H9 (cell line): Measurements from ENCODE around the gene NT5C1B. TPM values are rescaled to one million over a fixed set of nuclear protein-coding genes. Genes with fewer than 3 reads are reported as not detected.

ENCODE experiments used
- DNase-seq: peaks from one replicate; pipeline ENCODE4 v3.0.0-alpha.2; 2017
- H2AFZ ChIP-seq: one replicate; pipeline ENCODE4 v1.6.1; 2013; ENCODE audit warnings: mild to moderate bottlenecking, low read length, control low read depth, moderate library complexity
- H2AK5ac ChIP-seq: 2 replicates; pipeline ENCODE4 v1.6.1; 2013; ENCODE audit warnings: low read length, control low read depth, mixed read lengths; ENCODE audit not compliant: insufficient read length
- H2BK120ac ChIP-seq: one replicate; pipeline ENCODE4 v1.6.1; 2013; ENCODE audit warnings: low read depth, mild to moderate bottlenecking, low read length, control low read depth, inconsistent platforms; ENCODE audit not compliant: poor library complexity, severe bottlenecking
- H2BK12ac ChIP-seq: 2 replicates; pipeline ENCODE4 v1.6.1; 2013; ENCODE audit warnings: low read length, control low read depth, mixed read lengths, low read depth; ENCODE audit not compliant: insufficient read length
- H2BK15ac ChIP-seq: 2 replicates; pipeline ENCODE4 v1.6.1; 2013; ENCODE audit warnings: low read depth, low read length, control low read depth
- H2BK20ac ChIP-seq: one replicate; pipeline ENCODE4 v1.6.1; 2013; ENCODE audit warnings: low read depth, mild to moderate bottlenecking, low read length, control low read depth, inconsistent platforms; ENCODE audit not compliant: poor library complexity, severe bottlenecking
- H2BK5ac ChIP-seq: 2 replicates; pipeline ENCODE4 v1.6.1; 2013; ENCODE audit warnings: low read length, control low read depth, mixed read lengths; ENCODE audit not compliant: insufficient read length
- H3K14ac ChIP-seq: 2 replicates; pipeline ENCODE4 v1.6.1; 2013; ENCODE audit warnings: low read length, control low read depth; ENCODE audit not compliant: insufficient read depth
- H3K18ac ChIP-seq: 2 replicates; pipeline ENCODE4 v1.6.1; 2013; ENCODE audit warnings: low read depth, mild to moderate bottlenecking, mixed read lengths, low read length, control low read depth; ENCODE audit not compliant: insufficient read length
- H3K23ac ChIP-seq: 2 replicates; pipeline ENCODE4 v1.6.1; 2013; ENCODE audit warnings: low read length, control low read depth, mixed read lengths, low read depth; ENCODE audit not compliant: insufficient read length
- H3K23me2 ChIP-seq: 2 replicates; pipeline ENCODE4 v1.6.1; 2013; ENCODE audit warnings: low read depth, mild to moderate bottlenecking, mixed read lengths, low read length, control low read depth; ENCODE audit not compliant: insufficient read length, poor library complexity, severe bottlenecking
- H3K27ac ChIP-seq: 2 replicates; pipeline ENCODE4 v1.5.1; 2013; ENCODE audit warnings: low read length, control low read depth, mixed read lengths, low read depth; ENCODE audit not compliant: insufficient read length
- H3K27me3 ChIP-seq: 2 replicates; pipeline ENCODE4 v1.6.1; 2013; ENCODE audit warnings: low read length, control low read depth, inconsistent platforms; ENCODE audit not compliant: insufficient read depth
- H3K4ac ChIP-seq: 2 replicates; pipeline ENCODE4 v1.6.1; 2013; ENCODE audit warnings: low read depth, mild to moderate bottlenecking, control low read depth, inconsistent platforms, low read length, moderate library complexity
- H3K4me1 ChIP-seq: 2 replicates; pipeline ENCODE4 v1.6.1; 2013; ENCODE audit warnings: low read length, control low read depth, inconsistent platforms; ENCODE audit not compliant: insufficient read depth
- H3K4me2 ChIP-seq: 2 replicates; pipeline ENCODE4 v1.6.1; 2013; ENCODE audit warnings: low read length, control low read depth, mixed read lengths; ENCODE audit not compliant: insufficient read length, insufficient read depth
- H3K56ac ChIP-seq: 2 replicates; pipeline ENCODE4 v1.6.1; 2013; ENCODE audit warnings: low read depth, mild to moderate bottlenecking, mixed read lengths, low read length, control low read depth; ENCODE audit not compliant: insufficient read length
- H3K79me1 ChIP-seq: 2 replicates; pipeline ENCODE4 v1.6.1; 2013; ENCODE audit warnings: low read depth, mild to moderate bottlenecking, moderate library complexity, low read length, control low read depth, inconsistent platforms; ENCODE audit not compliant: insufficient read depth, poor library complexity, severe bottlenecking
- H3K79me2 ChIP-seq: 2 replicates; pipeline ENCODE4 v1.6.1; 2013; ENCODE audit warnings: low read length, control low read depth, inconsistent platforms; ENCODE audit not compliant: insufficient read depth
- H3K9ac ChIP-seq: 2 replicates; pipeline ENCODE4 v1.6.1; 2013; ENCODE audit warnings: low read length, control low read depth, mixed read lengths; ENCODE audit not compliant: insufficient read length; ENCODE audit errors: extremely low read depth
- H3K9me3 ChIP-seq: one replicate; pipeline ENCODE4 v1.6.1; 2013; ENCODE audit warnings: low read depth, low read length, inconsistent platforms; ENCODE audit not compliant: control insufficient read depth
- H3T11ph ChIP-seq: one replicate; pipeline ENCODE4 v1.6.1; 2013; ENCODE audit warnings: mild to moderate bottlenecking, low read length, control low read depth, inconsistent platforms
- H4K20me1 ChIP-seq: one replicate; pipeline ENCODE4 v1.6.1; 2013; ENCODE audit not compliant: control insufficient read depth, insufficient read length, insufficient read depth
- H4K5ac ChIP-seq: 2 replicates; pipeline ENCODE4 v1.6.1; 2013; ENCODE audit warnings: low read depth, mild to moderate bottlenecking, mixed read lengths, low read length, control low read depth; ENCODE audit not compliant: insufficient read length
- H4K8ac ChIP-seq: replicated peaks from 2 replicates; pipeline ENCODE4 v1.6.1; 2013; ENCODE audit warnings: low read length, control low read depth, mixed read lengths, low read depth; ENCODE audit not compliant: insufficient read length
- H4K91ac ChIP-seq: 2 replicates; pipeline ENCODE4 v1.6.1; 2013; ENCODE audit warnings: low read depth, mild to moderate bottlenecking, moderate library complexity, mixed read lengths, low read length, control low read depth; ENCODE audit not compliant: insufficient read length
- H3K27ac Mint-ChIP-seq, 3 experiments: 2 replicates in 2 of 3; 3 replicates in 1 of 3; pipeline ENCODE4 v1.8.0; 2020 to 2021; ENCODE audit warnings: mixed read lengths in 3 of 3, mild to moderate bottlenecking in 1 of 3, moderate library complexity in 1 of 3
- H3K27me3 Mint-ChIP-seq: 2 replicates; pipeline ENCODE4 v1.8.0; 2021; ENCODE audit warnings: low read depth, mild to moderate bottlenecking, moderate library complexity, mixed read lengths
- H3K36me3 Mint-ChIP-seq, 3 experiments: 2 replicates in 2 of 3; 3 replicates in 1 of 3; pipeline ENCODE4 v1.8.0; 2020 to 2021; ENCODE audit warnings: low read depth in 3 of 3, mixed read lengths in 3 of 3; ENCODE audit not compliant: insufficient read depth in 1 of 3
- H3K4me1 Mint-ChIP-seq, 2 experiments: 2 replicates each; pipeline ENCODE4 v1.8.0; 2020; ENCODE audit warnings: mixed read lengths in 2 of 2
- H3K4me3 Mint-ChIP-seq, 2 experiments: 2 replicates in 1 of 2; 3 replicates in 1 of 2; pipeline ENCODE4 v1.8.0; 2020 to 2021; ENCODE audit warnings: mild to moderate bottlenecking in 2 of 2, mixed read lengths in 2 of 2, moderate library complexity in 1 of 2
- H3K9me3 Mint-ChIP-seq, 2 experiments: 2 replicates in 1 of 2; 3 replicates in 1 of 2; pipeline ENCODE4 v1.8.0; 2020; ENCODE audit warnings: mild to moderate bottlenecking in 2 of 2, mixed read lengths in 2 of 2, moderate library complexity in 1 of 2
- CTCF ChIP-seq: fragments of 200-600 bp; sonication (generic); conservative IDR thresholded peaks from 3 replicates; pipeline ENCODE4 v1.8.0; 2021; ENCODE audit warnings: antibody characterized with exemption, mild to moderate bottlenecking
- WGBS: extraction: QIAGEN DNeasy Blood & Tissue Kit; methylation state at CpG from one replicate; pipeline ENCODE4 v1.1.7; 2013; ENCODE audit warnings: missing lambda C conversion rate, low lambda C conversion rate, mixed read lengths; ENCODE audit not compliant: insufficient read length; ENCODE audit errors: extremely low coverage; 5-methylcytosine and 5-hydroxymethylcytosine counted together
- total RNA-seq: library from RNA; stranded (reverse); gene quantifications from 2 replicates; pipeline ENCODE4 v1.2.1, GENCODE V29; 2021

Gene NT5C1B
- total RNA-seq, 1 experiment from 2014 or later: not detected

GRCh38 chr2:18551169-18551568, 38.2 kb downstream of the NT5C1B start:
- H3K4me1 ChIP-seq: peaks cover 3% of the 10 kb centered on the region; the same call in 1 of the 2 replicates
- H4K91ac ChIP-seq: no peak overlapping the region
- H4K20me1 ChIP-seq: no peaks in the 10 kb centered on the region
- no peak overlapping the region for H4K5ac ChIP-seq
- no peak overlapping the region for H2AK5ac ChIP-seq
- no peak for DNase-seq
- no peaks in the 10 kb centered on the region for H3K23me2 ChIP-seq
- H2BK20ac ChIP-seq: no peak overlapping the region
- Mint-ChIP-seq H3K9me3 (no peaks in the 10 kb centered on the region), H3K36me3 (peaks cover 9 to 15% (median 14%) of the 10 kb centered on the region in 3 experiments), H3K4me3 (no peak overlapping the region), H3K4me1 (peaks cover 12 to 15% of the 10 kb centered on the region in 2 experiments), H3K27me3 (no peaks in the 10 kb centered on the region), H3K27ac (no peak overlapping the region)
- H3K56ac ChIP-seq: no peak overlapping the region
- H2AFZ ChIP-seq: no peak overlapping the region
- no peak overlapping the region for H3K4me2 ChIP-seq
- no peak overlapping the region for H3T11ph ChIP-seq
- no peak overlapping the region for H4K8ac ChIP-seq
- H3K9me3 ChIP-seq: no peaks in the 10 kb centered on the region
- no peak overlapping the region for H2BK15ac ChIP-seq
- H3K79me2 ChIP-seq: no peaks in the 10 kb centered on the region
- H2BK120ac ChIP-seq: no peak overlapping the region
- H3K18ac ChIP-seq: no peak overlapping the region
- no peaks in the 10 kb centered on the region for H3K27me3 ChIP-seq
- no peak for TF ChIP-seq CTCF
- no CpG with 5 or more reads among the region's 1 CpG for WGBS
- no peak overlapping the region for H2BK5ac ChIP-seq
- no peaks in the 10 kb centered on the region for H3K79me1 ChIP-seq
- H3K4ac ChIP-seq: no peak overlapping the region
- H3K23ac ChIP-seq: no peak overlapping the region
- H3K27ac ChIP-seq: no peak overlapping the region
- no peak overlapping the region for H2BK12ac ChIP-seq
- no peak overlapping the region for H3K14ac ChIP-seq
- H3K9ac ChIP-seq: no peak overlapping the region
